Measurements from ENCODE around the gene TMIGD1. TPM values are rescaled to one million over a fixed set of nuclear protein-coding genes. Genes with fewer than 3 reads are reported as not detected.

Gene TMIGD1
- total RNA-seq, 4 donors from 2014 or later = not detected

DNA sequence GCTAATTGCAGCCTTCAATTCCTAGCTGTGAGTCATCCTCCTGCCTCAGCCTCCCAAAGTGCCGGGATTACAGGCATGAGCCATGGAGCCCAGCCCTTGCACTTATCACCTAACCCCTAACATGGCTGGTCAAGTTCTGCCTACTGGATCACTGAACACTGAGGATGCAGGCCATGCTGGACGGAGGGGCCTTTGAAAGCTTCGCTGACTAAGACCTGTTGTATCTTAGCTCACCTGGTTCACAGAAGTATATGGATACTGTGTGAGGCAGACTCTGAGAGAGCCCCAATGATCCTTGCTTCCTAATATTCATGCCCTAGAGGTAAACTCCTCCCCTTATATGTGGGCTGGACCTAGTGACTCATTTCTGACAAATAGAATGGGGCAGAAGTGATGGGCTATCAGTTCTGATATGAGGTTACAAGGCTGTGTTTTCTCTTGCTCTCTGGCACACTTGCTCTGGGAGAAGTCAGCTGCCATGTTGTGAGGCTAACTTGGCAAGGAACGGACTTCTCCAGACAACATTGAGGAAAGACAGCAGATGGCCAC, 11.7 kb upstream of the TMIGD1 start:
- TF ChIP-seq, protein P1, sequence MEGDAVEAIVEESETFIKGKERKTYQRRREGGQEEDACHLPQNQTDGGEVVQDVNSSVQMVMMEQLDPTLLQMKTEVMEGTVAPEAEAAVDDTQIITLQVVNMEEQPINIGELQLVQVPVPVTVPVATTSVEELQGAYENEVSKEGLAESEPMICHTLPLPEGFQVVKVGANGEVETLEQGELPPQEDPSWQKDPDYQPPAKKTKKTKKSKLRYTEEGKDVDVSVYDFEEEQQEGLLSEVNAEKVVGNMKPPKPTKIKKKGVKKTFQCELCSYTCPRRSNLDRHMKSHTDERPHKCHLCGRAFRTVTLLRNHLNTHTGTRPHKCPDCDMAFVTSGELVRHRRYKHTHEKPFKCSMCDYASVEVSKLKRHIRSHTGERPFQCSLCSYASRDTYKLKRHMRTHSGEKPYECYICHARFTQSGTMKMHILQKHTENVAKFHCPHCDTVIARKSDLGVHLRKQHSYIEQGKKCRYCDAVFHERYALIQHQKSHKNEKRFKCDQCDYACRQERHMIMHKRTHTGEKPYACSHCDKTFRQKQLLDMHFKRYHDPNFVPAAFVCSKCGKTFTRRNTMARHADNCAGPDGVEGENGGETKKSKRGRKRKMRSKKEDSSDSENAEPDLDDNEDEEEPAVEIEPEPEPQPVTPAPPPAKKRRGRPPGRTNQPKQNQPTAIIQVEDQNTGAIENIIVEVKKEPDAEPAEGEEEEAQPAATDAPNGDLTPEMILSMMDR (IDR thresholded peaks at IDR 0.05; ENCODE audit: low read depth) = no peak

DNA sequence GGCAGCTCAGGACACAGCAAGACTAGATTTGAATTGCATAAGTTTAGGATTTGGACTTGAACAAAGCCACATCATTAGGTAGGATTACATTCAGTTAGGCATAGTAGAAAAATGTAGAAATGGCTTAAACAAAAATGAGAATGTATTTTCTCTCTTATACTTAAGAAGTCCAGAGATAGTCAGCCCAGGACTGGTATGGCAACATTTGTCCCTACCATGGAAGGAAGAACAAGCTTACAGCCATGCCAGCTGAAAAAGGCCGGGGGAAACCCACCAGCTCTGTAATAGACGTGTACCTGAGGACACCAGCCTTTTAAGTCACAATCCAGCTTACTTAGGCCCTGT, 11.2 kb upstream of the TMIGD1 start:
- TF ChIP-seq, protein P1 (IDR thresholded peaks at IDR 0.05; ENCODE audit: low read depth) = no peak

DNA sequence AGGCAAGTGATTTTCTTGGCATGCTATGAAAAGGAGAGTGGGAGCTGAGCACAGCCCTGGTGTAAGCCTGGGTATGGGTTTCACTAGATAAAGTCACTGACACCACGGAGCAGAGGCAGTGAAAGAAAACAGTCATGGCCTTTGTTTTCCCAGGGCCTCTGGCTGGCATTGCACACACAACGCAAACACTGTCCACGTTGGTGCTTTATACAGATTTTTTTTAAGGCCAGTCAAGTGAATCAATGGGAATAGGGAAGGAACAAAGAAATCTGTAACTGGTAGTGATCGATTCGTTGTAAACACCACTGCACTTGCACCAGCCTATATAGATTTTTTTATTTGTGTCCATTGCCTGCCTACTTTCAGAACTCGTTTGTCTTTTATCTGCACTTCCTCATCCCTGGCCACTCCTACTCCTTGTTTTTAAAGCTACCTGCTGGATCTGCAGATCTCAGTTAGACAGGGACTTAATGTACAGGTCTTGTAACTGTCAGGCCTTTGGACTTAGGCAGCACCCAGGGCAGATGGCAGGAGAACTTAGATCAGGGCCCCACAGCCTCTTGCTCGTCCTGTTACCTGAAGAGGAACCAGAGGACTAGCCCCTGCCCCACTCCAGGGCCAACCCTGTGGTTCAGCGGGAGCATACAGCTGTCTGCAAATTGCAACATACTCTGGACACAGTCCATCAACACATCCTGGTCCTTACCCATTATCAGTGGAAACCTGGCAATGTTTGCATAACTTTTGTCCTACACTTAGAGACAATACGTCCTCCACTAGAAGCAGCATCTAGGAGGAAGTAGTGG, 10.6 kb upstream of the TMIGD1 start:
- TF ChIP-seq, protein P1 (IDR thresholded peaks at IDR 0.05; ENCODE audit: low read depth) = no peak

DNA sequence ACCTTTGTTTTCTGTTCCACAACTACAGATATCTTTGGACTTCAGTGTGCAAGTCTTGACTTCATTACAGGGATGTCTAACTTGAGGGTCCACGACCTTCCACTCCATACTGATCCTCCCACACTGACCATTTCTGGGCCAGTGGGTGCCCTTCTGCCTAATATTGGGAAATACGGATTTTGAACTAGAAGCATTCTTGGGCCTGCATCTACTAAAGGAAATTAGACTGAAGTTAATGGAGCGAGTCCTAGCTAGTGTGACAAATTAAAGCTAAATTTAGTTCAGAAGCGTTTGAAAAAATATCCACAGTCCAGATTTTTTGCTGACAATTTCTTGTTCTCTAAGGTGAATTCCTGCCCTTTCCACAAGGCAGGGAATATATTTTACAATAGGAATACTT, 9.9 kb upstream of the TMIGD1 start:
- TF ChIP-seq, protein P1 (IDR thresholded peaks at IDR 0.05; ENCODE audit: low read depth) = no peak

DNA sequence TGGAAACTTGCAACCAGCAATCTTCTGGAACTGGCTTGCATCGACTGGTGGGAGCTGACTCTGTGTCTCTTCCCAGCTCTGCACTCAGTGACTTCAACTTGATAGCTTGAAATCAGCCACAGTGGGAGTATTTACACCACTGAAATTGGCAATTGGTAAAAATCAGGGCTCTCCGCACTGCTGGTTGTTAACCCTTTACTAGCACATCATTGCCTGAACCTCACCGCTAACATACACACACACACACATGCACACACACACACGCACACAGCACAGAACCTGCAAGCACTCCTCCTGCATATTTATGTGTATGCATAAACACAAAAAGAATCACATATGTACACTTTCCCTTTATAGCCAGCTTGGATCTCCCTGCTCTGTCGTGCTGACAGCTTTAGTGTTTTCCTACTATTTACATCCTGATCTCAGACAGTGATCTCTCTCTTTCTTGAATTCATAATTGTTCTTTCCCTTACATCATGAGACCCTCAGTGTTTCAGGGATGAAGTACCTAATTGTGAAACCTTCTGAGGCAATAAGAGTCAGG, 7.9 kb upstream of the TMIGD1 start:
- TF ChIP-seq, protein P1 (IDR thresholded peaks at IDR 0.05; ENCODE audit: low read depth) = no peak

DNA sequence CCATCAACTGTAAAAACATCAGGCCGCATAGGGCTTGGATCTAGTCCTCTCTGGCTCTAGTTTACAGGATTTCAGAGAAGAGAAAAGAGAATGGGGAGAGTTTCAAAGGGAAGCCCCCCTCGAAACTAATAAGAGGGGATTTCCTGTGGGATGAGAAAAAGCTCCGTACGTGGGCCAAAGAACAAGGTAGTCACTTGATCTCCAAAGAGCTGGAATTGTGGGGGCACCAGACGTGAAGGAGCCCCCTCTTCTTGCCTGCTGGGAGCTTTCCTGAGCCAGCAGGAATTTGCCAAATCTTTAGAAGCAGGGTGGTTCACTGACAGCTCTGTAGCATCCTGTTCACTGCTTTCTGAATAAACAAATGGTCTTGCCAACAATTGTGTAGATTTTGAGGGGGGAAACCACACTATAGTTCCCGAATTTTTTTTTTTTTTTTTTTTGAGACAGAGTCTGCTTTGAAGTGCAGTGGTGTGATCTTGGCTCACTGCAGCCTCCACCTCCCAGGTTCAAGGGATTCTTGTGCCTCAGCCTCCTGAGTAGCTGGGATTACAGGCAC, 7.0 kb upstream of the TMIGD1 start:
- TF ChIP-seq, protein P1 (IDR thresholded peaks at IDR 0.05; ENCODE audit: low read depth) = no peak

DNA sequence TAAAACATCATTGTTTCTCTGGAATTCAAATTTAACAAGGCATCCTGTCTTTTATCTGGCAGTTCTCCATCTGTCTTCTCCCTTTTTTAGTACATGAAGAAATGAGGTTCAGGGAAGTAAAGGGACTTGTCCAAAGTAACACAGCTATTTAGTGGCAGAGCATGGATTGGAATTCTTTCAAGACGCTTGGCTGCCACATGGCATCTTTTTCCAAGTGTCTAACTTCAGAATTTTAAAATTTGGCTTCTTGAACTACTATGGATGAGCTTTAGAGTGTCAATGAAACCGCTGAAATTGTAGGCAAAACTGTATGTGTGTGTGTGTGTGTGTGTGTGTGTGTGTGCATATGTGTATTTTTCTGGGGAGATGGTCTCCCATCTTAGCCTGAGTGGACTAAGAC, 5.2 kb upstream of the TMIGD1 start:
- TF ChIP-seq, protein P1 (IDR thresholded peaks at IDR 0.05; ENCODE audit: low read depth) = no peak
